Left ventricle myocardium superior (tissue), 1 donor: Measurements from ENCODE around the gene SCAF1. TPM values are rescaled to one million over a fixed set of nuclear protein-coding genes. Genes with fewer than 3 reads are reported as not detected.
A peak's percentile ranks its signal among the peaks of the same experiment; 100 is the strongest.

ENCODE experiments used
- ATAC-seq: fragments of 200-7000 bp; cut with Tn5 transposase; one replicate; pipeline ENCODE4 v1.9.1; 2020; ENCODE audit warnings: mild to moderate bottlenecking, moderate library complexity
- DNase-seq: peaks from one replicate; pipeline ENCODE4 v3.0.0-alpha.2; 2020
- intact Hi-C: fragments of 100-400 bp; cut with micrococcal nuclease; formaldehyde crosslinking; loops from one replicate; pipeline ENCODE4 v1.11.0; 2022
- total RNA-seq: library from RNA; stranded (reverse); fragmentation: NEBNext Ultra II Directional; extraction: Animal tissue kit (Norgen Biotek cat#: 25700); gene quantifications from one replicate; pipeline ENCODE4 v1.2.1, GENCODE V29; 2021
- donor health status: DM: no; HTN: yes; CAD: no; lungs with severe emphysema.

Gene SCAF1
- total RNA-seq, 1 donor from 2014 or later: 44.9 TPM

GRCh38 chr19:49640113-49640898 is 1.7 kb upstream of the SCAF1 start, which contains the start of gene RRAS:
Gene RRAS (minus strand): TSS chr19:49640143. CDS start chr19:49640098, 45 bp downstream.
- DNase-seq (peak; percentile 99), ATAC-seq (peak; percentile 69)
- intact Hi-C loops: no loop called here

- ATAC-seq (no peak), DNase-seq (no peak)
- intact Hi-C loops: no loop called here
These were observed 555 bp downstream of the SCAF1 start for GRCh38 chr19:49642492-49643035.

- DNase-seq (no peak), ATAC-seq (no peak)
- intact Hi-C loops: no loop called here
These were observed 1.5 kb downstream of the SCAF1 start for GRCh38 chr19:49643466-49643865.

GRCh38 chr19:49645592-49645991 is 3.6 kb downstream of the SCAF1 start:
- ATAC-seq (no peak), DNase-seq (no peak)
- intact Hi-C loops: no loop called here

GRCh38 chr19:49645995-49646394 is 4.0 kb downstream of the SCAF1 start:
- ATAC-seq (no peak), DNase-seq (no peak)
- intact Hi-C loops: no loop called here

GRCh38 chr19:49646586-49646985 is 4.6 kb downstream of the SCAF1 start:
- no peak for DNase-seq
- intact Hi-C loops: no loop called here
- no peak for ATAC-seq

- no peak for DNase-seq
- intact Hi-C loops: no loop called here
- ATAC-seq: no peak
These were observed 9.2 kb downstream of the SCAF1 start for GRCh38 chr19:49651029-49651819.

GRCh38 chr19:49651820-49652550 is 10.0 kb downstream of the SCAF1 start:
- ATAC-seq: no peak

GRCh38 chr19:49652551-49653465 is 10.8 kb downstream of the SCAF1 start:
- ATAC-seq (no peak), DNase-seq (no peak)
- intact Hi-C loops: no loop called here

More at GRCh38 chr19:49651820-49652550, 10.0 kb downstream of the SCAF1 start:
- intact Hi-C loops: no loop called here
- DNase-seq: no peak

- DNase-seq (no peak), ATAC-seq (no peak)
- intact Hi-C loops: no loop called here
These were observed 11.4 kb downstream of the SCAF1 start for GRCh38 chr19:49653466-49653806.

GRCh38 chr19:49654581-49654980 is 12.6 kb downstream of the SCAF1 start:
- ATAC-seq (no peak), DNase-seq (no peak)
- intact Hi-C loops: no loop called here

GRCh38 chr19:49655570-49656455 is 13.8 kb downstream of the SCAF1 start:
- DNase-seq (no peak), ATAC-seq (no peak)
- intact Hi-C loops: no loop called here

GRCh38 chr19:49656456-49657109 is 14.6 kb downstream of the SCAF1 start:
- no peak for ATAC-seq
- intact Hi-C loops: no loop called here
- no peak for DNase-seq

- DNase-seq: no peak
- intact Hi-C loops: no loop called here
- no peak for ATAC-seq
These were observed 15.6 kb downstream of the SCAF1 start for GRCh38 chr19:49657493-49658138.

GRCh38 chr19:49658139-49658517 is 16.1 kb downstream of the SCAF1 start:
- DNase-seq (no peak), ATAC-seq (no peak)
- intact Hi-C loops: no loop called here

GRCh38 chr19:49658566-49659442 is 16.8 kb downstream of the SCAF1 start:
- no peak for ATAC-seq
- DNase-seq: no peak
- intact Hi-C loops: no loop called here
